GM12878 (cell line): ENCODE results near the gene SPATA6. TPM values are rescaled to one million over a fixed set of nuclear protein-coding genes. Genes with fewer than 3 reads are reported as not detected.

Source experiments
- ATAC-seq: fragments of 200-7000 bp; cut with Tn5 transposase; 3 replicates; pipeline ENCODE4 v1.9.1; 2020; ENCODE audit warnings: mild to moderate bottlenecking, moderate library complexity
- BruUV-seq: library from RNA; stranded (reverse); fragments of 400-500 nt; replicated peaks from 2 replicates; lab custom pipeline; 2021; lab: Mats Ljungman, UMichigan
- CTCF ChIA-PET: fragments of 300-600 bp; sonication (Branson Sonifier 250); formaldehyde crosslinking; extraction: SDS; loops from one replicate; lab custom pipeline; 2021; ENCODE audit warnings: inconsistent platforms; lab: Yijun Ruan, JAX
- POLR2A ChIA-PET: fragments of 350-600 bp; formaldehyde crosslinking; extraction: SDS; loops from one replicate; lab custom pipeline; 2021; ENCODE audit warnings: inconsistent platforms; lab: Charles Lee
- RAD21 ChIA-PET: fragments of 300-600 bp; sonication (Branson Sonifier 250); formaldehyde crosslinking; loops from one replicate; lab custom pipeline; 2023; ENCODE audit warnings: antibody characterized with exemption; ENCODE audit not compliant: unreplicated experiment; lab: Charles Lee
- SMC1A ChIA-PET: fragments of 300-600 bp; sonication (Branson Sonifier 250); formaldehyde crosslinking; loops from one replicate; lab custom pipeline; 2023; ENCODE audit not compliant: unreplicated experiment, uncharacterized antibody; lab: Charles Lee
- DNase-seq: peaks from one replicate; pipeline ENCODE4 v3.0.0-alpha.2; 2011; ENCODE audit warnings: low read depth, low spot score
- FAIRE-seq: peaks from 3 replicates; lab custom pipeline; 2011; peaks lifted over from hg19 to GRCh38; lab: Jason Lieb, UNC
- H2AFZ ChIP-seq: 2 replicates; pipeline ENCODE4 v1.6.0; 2011; ENCODE audit warnings: low read depth, low read length, control low read depth; ENCODE audit not compliant: control insufficient read depth
- H3K27ac ChIP-seq: 2 replicates; pipeline ENCODE4 v1.5.1; 2011; ENCODE audit warnings: control low read depth; ENCODE audit not compliant: control insufficient read depth, insufficient read depth
- H3K27me3 ChIP-seq, 2 experiments: replicated peaks in 1 of 2; 2 replicates each; pipeline versions ENCODE4 v1.6.0 to v1.6.1; 2011; ENCODE audit warnings: low read length in 1 of 2; ENCODE audit not compliant: control insufficient read depth in 2 of 2, insufficient read depth in 2 of 2
- H3K36me3 ChIP-seq, 2 experiments: 2 replicates each; pipeline ENCODE4 v1.5.1; 2011; ENCODE audit warnings: low read length in 1 of 2; ENCODE audit not compliant: control insufficient read depth in 2 of 2, insufficient read depth in 2 of 2
- H3K4me1 ChIP-seq: 2 replicates; pipeline ENCODE4 v1.6.1; 2011; ENCODE audit warnings: mild to moderate bottlenecking, low read length, moderate library complexity, mixed read lengths; ENCODE audit not compliant: control insufficient read depth, insufficient read depth
- H3K4me2 ChIP-seq: 2 replicates; pipeline ENCODE4 v1.6.0; 2011; ENCODE audit warnings: control low read depth; ENCODE audit not compliant: control insufficient read depth, insufficient read depth
- H3K4me3 ChIP-seq: fragments of 200-600 bp; sonication (generic); 2 replicates; pipeline ENCODE4 v1.5.1; 2016
- H3K79me2 ChIP-seq: 2 replicates; pipeline ENCODE4 v1.6.0; 2011; ENCODE audit warnings: low read length; ENCODE audit not compliant: control insufficient read depth, insufficient read depth
- H3K9ac ChIP-seq: 2 replicates; pipeline ENCODE4 v1.8.0; 2011; ENCODE audit warnings: low read length, control low read depth, mixed read lengths; ENCODE audit not compliant: control insufficient read depth, insufficient read depth
- H3K9me3 ChIP-seq: replicated peaks from 3 replicates; pipeline ENCODE4 v1.5.1; 2011; ENCODE audit warnings: mild to moderate bottlenecking, low read length; ENCODE audit not compliant: control insufficient read depth, insufficient read depth
- H4K20me1 ChIP-seq: 2 replicates; pipeline ENCODE4 v1.6.0; 2011; ENCODE audit not compliant: control insufficient read depth, insufficient read depth
- ELK1 ChIP-seq: IDR thresholded peaks from 2 replicates; pipeline ENCODE4 v1.6.1; 2012; ENCODE audit warnings: low read depth, low read length, improper control_type of control experiment
- FOXK2 ChIP-seq: fragments of 450-650 bp; IDR thresholded peaks from 2 replicates; pipeline ENCODE4 v1.6.1; 2017; ENCODE audit warnings: mild to moderate bottlenecking, moderate library complexity
- HDGF ChIP-seq: fragments of 450-650 bp; IDR thresholded peaks from 2 replicates; pipeline ENCODE4 v1.6.1; 2016; ENCODE audit warnings: antibody characterized with exemption
- IRF4 ChIP-seq: IDR thresholded peaks from 2 replicates; pipeline ENCODE4 v1.6.1; 2011; ENCODE audit warnings: low read depth, low read length
- RCOR1 ChIP-seq: conservative IDR thresholded peaks from 2 replicates; pipeline ENCODE4 v1.6.1; 2012; ENCODE audit warnings: low read depth, low read length, improper control_type of control experiment
- SMAD1 ChIP-seq: fragments of 450-650 bp; IDR thresholded peaks from 2 replicates; pipeline ENCODE4 v1.6.1; 2018; ENCODE audit warnings: mild to moderate bottlenecking, low read depth; ENCODE audit not compliant: partially characterized antibody
- YY1 ChIP-seq: IDR thresholded peaks from 2 replicates; pipeline ENCODE4 v1.6.1; 2011; ENCODE audit warnings: low read depth, mild to moderate bottlenecking, low read length
- ZNF274 ChIP-seq: IDR thresholded peaks from one replicate; pipeline ENCODE4 v1.8.0; 2011; ENCODE audit not compliant: insufficient read length, insufficient read depth
- ZSCAN29 ChIP-seq: fragments of 450-650 bp; IDR thresholded peaks from 2 replicates; pipeline ENCODE4 v1.6.1; 2017; ENCODE audit warnings: mild to moderate bottlenecking, moderate library complexity
- ZZZ3 ChIP-seq: IDR thresholded peaks from 2 replicates; pipeline ENCODE4 v1.6.1; 2011; ENCODE audit warnings: low read depth; ENCODE audit not compliant: control insufficient read depth, insufficient read length
- WGBS: methylation state at CpG from one replicate; pipeline ENCODE4 v1.1.6; 2016; ENCODE audit warnings: low lambda C conversion rate; ENCODE audit not compliant: insufficient replicate concordance, insufficient coverage; ENCODE audit errors: missing lambda C conversion rate; 5-methylcytosine and 5-hydroxymethylcytosine counted together
- in situ Hi-C: fragments of 300-500 bp; cut with MboI; formaldehyde crosslinking; loops from 9 replicates; pipeline ENCODE4 v1.14.3; 2018; ENCODE audit warnings: mixed read lengths
- intact Hi-C: fragments of 100-400 bp; cut with micrococcal nuclease; formaldehyde crosslinking; loops from one replicate; pipeline ENCODE4 v1.14.2; 2022; ENCODE audit not compliant: unreplicated experiment
- polyA plus RNA-seq, 11 experiments: library from polyadenylated mRNA; depleted of rRNA in 4 of 11; unstranded in 6 of 11; stranded (reverse) in 5 of 11; fragments of >200 nt; fragmentation: Nextera tagmentation in 4 of 11; fragmentation: Illumina TruSeq in 1 of 11; extraction: Ambion mirVana in 4 of 11; extraction: Trizol in 1 of 11; gene quantifications; 1 replicate in 1 of 11; 2 replicates in 10 of 11; pipeline versions ENCODE4 v1.2.1 to v1.2.3, GENCODE V29; 2011 to 2016; ENCODE audit warnings: inconsistent platforms in 2 of 11, missing spikeins in 2 of 11, low read depth in 1 of 11
- total RNA-seq, 4 experiments: library from RNA; depleted of rRNA in 3 of 4; stranded (reverse); fragments of >200 nt in 3 of 4; fragmentation: Illumina TruSeq in 1 of 4; extraction: Trizol in 1 of 4; gene quantifications; 2 replicates each; pipeline versions ENCODE4 v1.2.1 to v1.2.3, GENCODE V29; 2013 to 2021
- TF ChIP-seq, protein P1 (sequence below): fragments of 450-650 bp; IDR thresholded peaks from 2 replicates; pipeline ENCODE4 v1.6.1; 2017; ENCODE audit warnings: borderline replicate concordance
- TF ChIP-seq, protein P2 (sequence below): fragments of 450-650 bp; IDR thresholded peaks from 2 replicates; pipeline ENCODE4 v1.6.1; 2018; ENCODE audit warnings: mild to moderate bottlenecking, low read depth, moderate library complexity; ENCODE audit not compliant: partially characterized antibody

The SPATA6 gene
- total and polyA plus RNA-seq, 10 of the 15 experiments (the other 5 are each of a cell fraction or from before 2014, with no cell fraction given), result 0.29 TPM; not detected in 9

DNA sequence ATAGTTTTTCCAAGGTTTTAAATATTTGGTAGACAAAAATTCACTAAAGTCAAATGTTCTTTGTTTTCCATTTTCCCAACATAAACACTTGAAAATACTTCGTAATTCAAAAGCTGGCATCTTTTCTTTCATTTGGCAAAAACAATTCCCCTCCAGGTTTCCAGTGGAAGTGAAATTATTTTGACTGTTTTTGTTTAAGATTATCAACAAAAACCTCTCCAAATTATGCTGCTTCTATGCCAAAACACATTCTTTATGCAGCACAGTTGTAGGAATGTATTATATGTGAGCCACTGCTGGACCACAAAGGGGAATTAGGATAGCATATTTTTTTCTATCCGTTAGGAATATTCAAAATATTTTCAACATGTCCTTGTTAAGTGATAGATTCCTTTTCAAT, 205.4 kb downstream of the SPATA6 start:
- 2% methylated on average over 2 of the region's 2 CpGs for WGBS

More for the DNA sequence above, 205.4 kb downstream of the SPATA6 start:
- SMC1A ChIA-PET, result no interaction called here
- no peaks in the 10 kb centered on the region for H3K36me3 ChIP-seq
- BruUV-seq, result no TSS peak
- no peak for FAIRE-seq
- ATAC-seq, result no peak
- RAD21 ChIA-PET, result no interaction called here
- no peak overlapping the region for H3K4me2 ChIP-seq
- no peaks in the 10 kb centered on the region for H3K4me1 ChIP-seq
- H3K4me3 ChIP-seq, result no peak overlapping the region
- no peak overlapping the region for H3K27ac ChIP-seq
- no peak for TF ChIP-seq ZNF274
- no peak for TF ChIP-seq YY1
- no peak for TF ChIP-seq RCOR1
- no peak for TF ChIP-seq SMAD1
- TF ChIP-seq FOXK2, result no peak
- TF ChIP-seq ELK1, result no peak
- TF ChIP-seq, protein P1, sequence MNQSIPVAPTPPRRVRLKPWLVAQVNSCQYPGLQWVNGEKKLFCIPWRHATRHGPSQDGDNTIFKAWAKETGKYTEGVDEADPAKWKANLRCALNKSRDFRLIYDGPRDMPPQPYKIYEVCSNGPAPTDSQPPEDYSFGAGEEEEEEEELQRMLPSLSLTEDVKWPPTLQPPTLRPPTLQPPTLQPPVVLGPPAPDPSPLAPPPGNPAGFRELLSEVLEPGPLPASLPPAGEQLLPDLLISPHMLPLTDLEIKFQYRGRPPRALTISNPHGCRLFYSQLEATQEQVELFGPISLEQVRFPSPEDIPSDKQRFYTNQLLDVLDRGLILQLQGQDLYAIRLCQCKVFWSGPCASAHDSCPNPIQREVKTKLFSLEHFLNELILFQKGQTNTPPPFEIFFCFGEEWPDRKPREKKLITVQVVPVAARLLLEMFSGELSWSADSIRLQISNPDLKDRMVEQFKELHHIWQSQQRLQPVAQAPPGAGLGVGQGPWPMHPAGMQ, result no peak
- TF ChIP-seq, protein P2, sequence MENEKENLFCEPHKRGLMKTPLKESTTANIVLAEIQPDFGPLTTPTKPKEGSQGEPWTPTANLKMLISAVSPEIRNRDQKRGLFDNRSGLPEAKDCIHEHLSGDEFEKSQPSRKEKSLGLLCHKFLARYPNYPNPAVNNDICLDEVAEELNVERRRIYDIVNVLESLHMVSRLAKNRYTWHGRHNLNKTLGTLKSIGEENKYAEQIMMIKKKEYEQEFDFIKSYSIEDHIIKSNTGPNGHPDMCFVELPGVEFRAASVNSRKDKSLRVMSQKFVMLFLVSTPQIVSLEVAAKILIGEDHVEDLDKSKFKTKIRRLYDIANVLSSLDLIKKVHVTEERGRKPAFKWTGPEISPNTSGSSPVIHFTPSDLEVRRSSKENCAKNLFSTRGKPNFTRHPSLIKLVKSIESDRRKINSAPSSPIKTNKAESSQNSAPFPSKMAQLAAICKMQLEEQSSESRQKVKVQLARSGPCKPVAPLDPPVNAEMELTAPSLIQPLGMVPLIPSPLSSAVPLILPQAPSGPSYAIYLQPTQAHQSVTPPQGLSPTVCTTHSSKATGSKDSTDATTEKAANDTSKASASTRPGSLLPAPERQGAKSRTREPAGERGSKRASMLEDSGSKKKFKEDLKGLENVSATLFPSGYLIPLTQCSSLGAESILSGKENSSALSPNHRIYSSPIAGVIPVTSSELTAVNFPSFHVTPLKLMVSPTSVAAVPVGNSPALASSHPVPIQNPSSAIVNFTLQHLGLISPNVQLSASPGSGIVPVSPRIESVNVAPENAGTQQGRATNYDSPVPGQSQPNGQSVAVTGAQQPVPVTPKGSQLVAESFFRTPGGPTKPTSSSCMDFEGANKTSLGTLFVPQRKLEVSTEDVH, result no peak
- no peak for TF ChIP-seq ZZZ3
- TF ChIP-seq HDGF, result no peak
- no peak for TF ChIP-seq IRF4
- TF ChIP-seq ZSCAN29, result no peak
- TF ChIP-seq, all 136 proteins: peak for 0
- H4K20me1 ChIP-seq, result no peaks in the 10 kb centered on the region
- in situ Hi-C loops (no loop called here), intact Hi-C loops (no loop called here)
- H2AFZ ChIP-seq, result no peak overlapping the region
- ChIA-PET CTCF (interaction anchor here (0.6 kb wide), 1 partner anchor 978 kb away, joined by 3 read pairs; no protein-coding TSS in a partner anchor), POLR2A (no interaction called here)
- H3K27me3 ChIP-seq, result no peaks in the 10 kb centered on the region
- H3K79me2 ChIP-seq, result no peaks in the 10 kb centered on the region
- H3K9ac ChIP-seq, result no peak overlapping the region
- no peaks in the 10 kb centered on the region for H3K9me3 ChIP-seq
- no peak for DNase-seq
